Measurements from ENCODE around the gene VAMP7. TPM values are rescaled to one million over a fixed set of nuclear protein-coding genes. Genes with fewer than 3 reads are reported as not detected.

Gene VAMP7
- total and polyA plus RNA-seq, 2 of the 8 experiments (the other 6 are each of a cell fraction or from before 2014, with no cell fraction given): 14.2 to 22.1 TPM

DNA sequence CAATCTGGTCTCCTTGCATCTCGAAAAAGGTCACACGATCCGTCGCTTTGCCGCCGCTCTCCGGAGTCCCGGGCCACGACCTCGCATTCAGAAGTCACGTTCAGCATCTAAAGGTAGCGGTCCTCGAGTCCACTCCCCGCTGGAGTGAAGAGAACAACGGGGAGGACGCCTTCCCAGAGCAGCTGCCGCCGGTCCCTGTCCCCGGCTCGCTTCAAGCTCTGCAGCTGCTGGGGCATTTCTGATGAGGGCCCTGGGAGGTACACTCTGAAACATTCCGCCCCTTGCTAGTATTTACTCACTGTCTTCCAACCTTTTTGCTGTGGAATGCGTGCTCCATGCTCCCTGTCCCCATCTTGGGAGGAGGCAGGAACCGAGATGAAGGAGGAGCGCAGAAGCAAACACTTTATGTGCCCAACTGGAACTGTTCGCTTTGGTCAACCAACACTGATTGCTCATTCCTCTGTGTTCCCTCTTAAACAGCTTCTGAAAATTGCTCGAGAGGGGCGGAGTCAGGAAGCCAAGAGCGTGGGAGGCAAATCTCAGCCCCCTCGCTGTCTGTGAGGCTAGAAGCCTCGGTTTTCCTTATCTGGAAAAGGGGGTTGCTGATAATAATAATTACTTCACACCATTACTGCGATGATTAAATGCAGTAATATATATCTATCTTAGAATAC, 6.4 kb upstream of the VAMP7 start:
- no peak overlapping the region for H2BK5ac ChIP-seq (ENCODE audit: low read depth, low read length)
- FAIRE-seq (no peak), DNase-seq (ENCODE audit: low read depth in 1 of 2, low spot score in 2 of 2) (no peak)
- H3K4ac ChIP-seq (replicated peaks; ENCODE audit: insufficient read length, low read depth, low read length): no peak overlapping the region
- H2AK5ac ChIP-seq (ENCODE audit: low read depth, low read length): no peak overlapping the region
- no peaks in the 10 kb centered on the region for H3K27me3 ChIP-seq (replicated peaks in 1 of 4; ENCODE audit: control insufficient read depth in 3 of 4, extremely low read depth in 1 of 4, insufficient read depth in 3 of 4, low read length in 3 of 4)
- no peak overlapping the region for H2BK20ac ChIP-seq (ENCODE audit: low read length)
- CTCF ChIA-PET (ENCODE audit: partially characterized antibody): no interaction called here
- WGBS, 2 experiments (ENCODE audit: extremely low coverage in 1 of 2, insufficient coverage in 1 of 2, insufficient read length in 1 of 2, insufficient replicate concordance in 2 of 2, low coverage in 1 of 2, low lambda C conversion rate in 2 of 2, missing lambda C conversion rate in 1 of 2): 85% methylated on average over 31 of the region's 31 CpGs; no CpG with 5 or more reads in 1 of the 2 experiments
- no peak overlapping the region for H2AFZ ChIP-seq (ENCODE audit: low read length)
- no peak overlapping the region for H3K23ac ChIP-seq (ENCODE audit: insufficient read length)
- no peak overlapping the region for H2BK120ac ChIP-seq (replicated peaks; ENCODE audit: low read depth, low read length)
- no peak overlapping the region for H3K27ac ChIP-seq (ENCODE audit: low read depth, low read length)
- H2BK15ac ChIP-seq (ENCODE audit: low read length): no peak overlapping the region
- no peaks in the 10 kb centered on the region for H3K79me2 ChIP-seq (ENCODE audit: control insufficient read depth in 1 of 2, insufficient read depth in 2 of 2, low read length in 2 of 2)
- no peak overlapping the region for H4K91ac ChIP-seq (replicated peaks; ENCODE audit: insufficient read length, low read length)
- no peaks in the 10 kb centered on the region for H4K20me1 ChIP-seq (replicated peaks in 1 of 2; ENCODE audit: control insufficient read depth in 1 of 2, insufficient read depth in 2 of 2, low read length in 2 of 2)
- H3K4me1 ChIP-seq (replicated peaks in 1 of 4; ENCODE audit: control insufficient read depth in 3 of 4, insufficient read depth in 4 of 4, low read length in 3 of 4): no peaks in the 10 kb centered on the region
- TF ChIP-seq SIRT6 (IDR thresholded peaks at IDR 0.05; ENCODE audit: low read length) (no peak), TAF7 (optimal IDR thresholded peaks at IDR 0.05; ENCODE audit: borderline replicate concordance, low read depth, low read length) (no peak), SP2 (IDR thresholded peaks at IDR 0.05; ENCODE audit: low read length) (no peak)
- TF ChIP-seq, protein P1, sequence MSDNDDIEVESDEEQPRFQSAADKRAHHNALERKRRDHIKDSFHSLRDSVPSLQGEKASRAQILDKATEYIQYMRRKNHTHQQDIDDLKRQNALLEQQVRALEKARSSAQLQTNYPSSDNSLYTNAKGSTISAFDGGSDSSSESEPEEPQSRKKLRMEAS (IDR thresholded peaks at IDR 0.05): no peak
- no peak overlapping the region for H4K5ac ChIP-seq (ENCODE audit: insufficient read length, low read depth, low read length)
- no peak overlapping the region for H3K14ac ChIP-seq (ENCODE audit: insufficient read length)
- H2BK12ac ChIP-seq (ENCODE audit: low read depth, low read length): no peak overlapping the region
- no peak overlapping the region for H4K8ac ChIP-seq (ENCODE audit: extremely low read depth, insufficient read depth, low read length)
- no peaks in the 10 kb centered on the region for H3K79me1 ChIP-seq (ENCODE audit: low read depth, low read length)
- peaks cover 7 to 21% of the 10 kb centered on the region in 2 experiments; a peak in 3 of 4 replicates for H3K9me3 ChIP-seq (ENCODE audit: insufficient read depth in 2 of 2, low read depth in 1 of 2, low read length in 1 of 2)
- no peak overlapping the region for H3K4me3 ChIP-seq (ENCODE audit: extremely low read depth in 1 of 4, insufficient read depth in 2 of 4, low read depth in 3 of 4, low read length in 4 of 4)
- H3K56ac ChIP-seq (replicated peaks; ENCODE audit: insufficient read length, low read depth, low read length): no peak overlapping the region
- no peak overlapping the region for H3K18ac ChIP-seq (ENCODE audit: extremely low read depth, low read length)
- H3K4me2 ChIP-seq (ENCODE audit: insufficient read depth in 1 of 2, low read depth in 2 of 2, low read length in 2 of 2): no peak overlapping the region
- H3K9ac ChIP-seq (replicated peaks in 1 of 4; ENCODE audit: extremely low read depth in 1 of 4, low read depth in 3 of 4, low read length in 3 of 4): no peak overlapping the region
- POLR2A ChIA-PET (ENCODE audit: partially characterized antibody): no interaction called here
- H3K36me3 ChIP-seq (ENCODE audit: control insufficient read depth in 2 of 4, insufficient read depth in 4 of 4, low read length in 3 of 4): no peaks in the 10 kb centered on the region; a peak in 1 of 8 replicates
- no peaks in the 10 kb centered on the region for H3K23me2 ChIP-seq (ENCODE audit: low read depth, low read length)
